GM18505 (cell line): Measurements from ENCODE around the gene EXOC3.

ENCODE experiments used
- ATAC-seq: cut with Tn5 transposase; IDR thresholded peaks from one replicate; pipeline ENCODE4 v1.9.1; 2021; ENCODE audit not compliant: unreplicated experiment
- POLR2A ChIP-seq: IDR thresholded peaks from 4 replicates; pipeline ENCODE4 v1.6.1; 2011; ENCODE audit warnings: borderline replicate concordance; ENCODE audit not compliant: insufficient read depth, insufficient read length; ENCODE audit errors: extremely low read depth

Gene EXOC3

GRCh38 chr5:434443-435146 is 8.4 kb upstream of the EXOC3 start:
- no peak for TF ChIP-seq POLR2A
- ATAC-seq: no peak

GRCh38 chr5:435156-435790 is 7.7 kb upstream of the EXOC3 start:
- no peak for ATAC-seq

GRCh38 chr5:435961-436640 is 6.9 kb upstream of the EXOC3 start:
- no peak for TF ChIP-seq POLR2A
- no peak for ATAC-seq

More at GRCh38 chr5:435156-435790, 7.7 kb upstream of the EXOC3 start:
- no peak for TF ChIP-seq POLR2A

- no peak for ATAC-seq
Observed at GRCh38 chr5:436641-436975, 6.4 kb upstream of the EXOC3 start.

GRCh38 chr5:437281-437771 is 5.7 kb upstream of the EXOC3 start:
- ATAC-seq: no peak
- no peak for TF ChIP-seq POLR2A

More at GRCh38 chr5:436641-436975, 6.4 kb upstream of the EXOC3 start:
- no peak for TF ChIP-seq POLR2A

GRCh38 chr5:438481-438981 is 4.4 kb upstream of the EXOC3 start:
- no peak for ATAC-seq
- no peak for TF ChIP-seq POLR2A

- no peak for ATAC-seq
- no peak for TF ChIP-seq POLR2A
Observed at GRCh38 chr5:439181-439580, 3.8 kb upstream of the EXOC3 start.

- ATAC-seq: no peak
- no peak for TF ChIP-seq POLR2A
Observed at GRCh38 chr5:439636-440035, 3.3 kb upstream of the EXOC3 start.

GRCh38 chr5:440401-441201 is 2.4 kb upstream of the EXOC3 start:
- TF ChIP-seq POLR2A: no peak
- no peak for ATAC-seq

GRCh38 chr5:441996-442334 is 1.0 kb upstream of the EXOC3 start:
- TF ChIP-seq POLR2A: no peak
- no peak for ATAC-seq

GRCh38 chr5:443239-444151 is 519 bp downstream of the EXOC3 start:
- ATAC-seq: no peak
- no peak for TF ChIP-seq POLR2A

GRCh38 chr5:444226-444625 is 1.2 kb downstream of the EXOC3 start:
- TF ChIP-seq POLR2A: no peak
- no peak for ATAC-seq
